HepG2 (cell line): Measurements from ENCODE around the gene SDR39U1. TPM values are rescaled to one million over a fixed set of nuclear protein-coding genes. Genes with fewer than 3 reads are reported as not detected.

ENCODE experiments used
- CREB1 ChIP-seq, 2 experiments: fragments of 450-650 bp in 1 of 2; IDR thresholded peaks; 2 replicates each; pipeline ENCODE4 v1.6.1; 2016 to 2017; ENCODE audit warnings: control low read depth in 1 of 2, mild to moderate bottlenecking in 1 of 2, missing compliant biosample characterization in 1 of 2, missing genetic modification characterization in 1 of 2
- EEA1 ChIP-seq: sonication (generic); formaldehyde crosslinking; IDR thresholded peaks from 2 replicates; pipeline ENCODE4 v1.5.1; 2020; ENCODE audit warnings: mild to moderate bottlenecking, missing genetic modification reagents, borderline replicate concordance
- EP300 ChIP-seq, 3 experiments: sonication (generic) in 1 of 3; formaldehyde crosslinking in 1 of 3; IDR thresholded peaks; 2 replicates each; pipeline versions ENCODE4 v1.5.1 to v1.6.1; 2011 to 2020; ENCODE audit warnings: low read depth in 2 of 3, low read length in 2 of 3, borderline replicate concordance in 1 of 3, improper control_type of control experiment in 1 of 3, mild to moderate bottlenecking in 1 of 3, missing genetic modification reagents in 1 of 3, moderate library complexity in 1 of 3
- ETV5 ChIP-seq: IDR thresholded peaks from 2 replicates; pipeline ENCODE4 v1.6.1; 2018; ENCODE audit warnings: missing biosample characterization, missing genetic modification reagents, inconsistent platforms, borderline replicate concordance
- FOXM1 ChIP-seq: sonication (generic); formaldehyde crosslinking; IDR thresholded peaks from 2 replicates; pipeline ENCODE4 v1.5.0; 2020; ENCODE audit warnings: missing genetic modification reagents
- GATAD1 ChIP-seq: IDR thresholded peaks from 2 replicates; pipeline ENCODE4 v1.6.1; 2016; ENCODE audit warnings: missing genetic modification reagents, missing compliant biosample characterization
- KDM4B ChIP-seq: sonication (generic); formaldehyde crosslinking; IDR thresholded peaks from 2 replicates; pipeline ENCODE4 v1.4.0; 2020; ENCODE audit warnings: missing genetic modification reagents
- KLF11 ChIP-seq: IDR thresholded peaks from 2 replicates; pipeline ENCODE4 v1.6.1; 2016; ENCODE audit warnings: missing compliant biosample characterization
- KLF16 ChIP-seq, 2 experiments: sonication (generic) in 1 of 2; formaldehyde crosslinking in 1 of 2; IDR thresholded peaks; 2 replicates each; pipeline versions ENCODE4 v1.6.1 to v1.8.0; 2016 to 2023; ENCODE audit warnings: missing genetic modification reagents in 2 of 2, missing compliant biosample characterization in 1 of 2
- KLF9 ChIP-seq: IDR thresholded peaks from 2 replicates; pipeline ENCODE4 v1.6.1; 2016; ENCODE audit warnings: low read depth
- MEIS2 ChIP-seq: sonication (generic); formaldehyde crosslinking; IDR thresholded peaks from 2 replicates; pipeline ENCODE4 v1.9.0; 2021; ENCODE audit warnings: mild to moderate bottlenecking, missing genetic modification reagents
- NCOR1 ChIP-seq: fragments of 200-600 bp; sonication (generic); IDR thresholded peaks from 2 replicates; pipeline ENCODE4 v1.7.0; 2017; ENCODE audit warnings: antibody characterized with exemption, low read length, borderline replicate concordance
- NRL ChIP-seq: sonication (generic); formaldehyde crosslinking; IDR thresholded peaks from 2 replicates; pipeline ENCODE4 v1.5.0; 2020; ENCODE audit warnings: missing genetic modification reagents, mild to moderate bottlenecking, moderate library complexity, borderline replicate concordance
- PAWR ChIP-seq: sonication (generic); formaldehyde crosslinking; IDR thresholded peaks from 2 replicates; pipeline ENCODE4 v1.4.0; 2020; ENCODE audit warnings: missing genetic modification reagents, mild to moderate bottlenecking, borderline replicate concordance
- PRPF4 ChIP-seq: fragments of 200-400 bp; formaldehyde crosslinking; IDR thresholded peaks from 2 replicates; pipeline ENCODE4 v1.6.1; 2016; ENCODE audit warnings: low read length, low read depth; ENCODE audit not compliant: poor library complexity, severe bottlenecking
- SMARCE1 ChIP-seq: fragments of 450-650 bp; IDR thresholded peaks from 2 replicates; pipeline ENCODE4 v1.6.1; 2017; ENCODE audit warnings: borderline replicate concordance
- SRY ChIP-seq: sonication (generic); formaldehyde crosslinking; IDR thresholded peaks from 2 replicates; pipeline ENCODE4 v1.8.0; 2022; ENCODE audit warnings: mild to moderate bottlenecking, missing genetic modification reagents
- SSRP1 ChIP-seq: IDR thresholded peaks from 2 replicates; pipeline ENCODE4 v1.6.1; 2016; ENCODE audit warnings: control low read depth
- TCF7 ChIP-seq: sonication (generic); IDR thresholded peaks from 2 replicates; pipeline ENCODE4 v1.6.1; 2016; ENCODE audit warnings: antibody characterized with exemption, low read depth
- ZEB1 ChIP-seq: IDR thresholded peaks from 2 replicates; pipeline ENCODE4 v1.6.1; 2012; ENCODE audit warnings: mild to moderate bottlenecking, low read depth, inconsistent platforms; ENCODE audit not compliant: insufficient replicate concordance
- ZNF207 ChIP-seq: fragments of 450-650 bp; IDR thresholded peaks from 2 replicates; pipeline ENCODE4 v1.6.1; 2016; ENCODE audit warnings: antibody characterized with exemption, borderline replicate concordance
- ZNF333 ChIP-seq: sonication (generic); formaldehyde crosslinking; IDR thresholded peaks from 2 replicates; pipeline ENCODE4 v1.4.0; 2020; ENCODE audit warnings: mild to moderate bottlenecking, missing genetic modification reagents, borderline replicate concordance
- ZNF644 ChIP-seq: IDR thresholded peaks from 2 replicates; pipeline ENCODE4 v1.6.1; 2016; ENCODE audit warnings: low read depth
- polyA plus RNA-seq, 8 experiments: library from polyadenylated mRNA; depleted of rRNA in 3 of 8; stranded (reverse) in 7 of 8; unstranded in 1 of 8; fragments of >200 nt; fragmentation: Illumina TruSeq in 4 of 8; extraction: Trizol in 4 of 8; gene quantifications; 2 replicates each; pipeline versions ENCODE4 v1.2.1 to v1.2.3, GENCODE V29; 2011 to 2016; ENCODE audit warnings: low read depth in 4 of 8, missing spikeins in 1 of 8, mixed read lengths in 1 of 8; ENCODE audit not compliant: insufficient read depth in 1 of 8
- total RNA-seq, 5 experiments: library from RNA; depleted of rRNA; stranded (reverse); fragments of >200 nt; fragmentation: Illumina TruSeq; extraction: Trizol; gene quantifications; 2 replicates each; pipeline ENCODE4 v1.2.3, GENCODE V29; 2016; ENCODE audit warnings: low read depth in 1 of 5
- TF ChIP-seq, protein P1 (sequence below): sonication (generic); formaldehyde crosslinking; IDR thresholded peaks from 2 replicates; pipeline ENCODE4 v1.4.0; 2020; ENCODE audit warnings: missing genetic modification reagents, borderline replicate concordance
- TF ChIP-seq, protein P2 (sequence below): sonication (generic); formaldehyde crosslinking; IDR thresholded peaks from 2 replicates; pipeline ENCODE4 v1.4.0; 2020; ENCODE audit warnings: missing genetic modification reagents, borderline replicate concordance
- TF ChIP-seq, protein P3 (sequence below): sonication (generic); formaldehyde crosslinking; IDR thresholded peaks from 2 replicates; pipeline ENCODE4 v1.4.0; 2020; ENCODE audit warnings: mild to moderate bottlenecking, missing genetic modification reagents

Gene SDR39U1
- total and polyA plus RNA-seq, 2 of the 13 experiments (the other 11 are each of a cell fraction or from before 2014, with no cell fraction given), result 34.4 to 129 TPM

DNA sequence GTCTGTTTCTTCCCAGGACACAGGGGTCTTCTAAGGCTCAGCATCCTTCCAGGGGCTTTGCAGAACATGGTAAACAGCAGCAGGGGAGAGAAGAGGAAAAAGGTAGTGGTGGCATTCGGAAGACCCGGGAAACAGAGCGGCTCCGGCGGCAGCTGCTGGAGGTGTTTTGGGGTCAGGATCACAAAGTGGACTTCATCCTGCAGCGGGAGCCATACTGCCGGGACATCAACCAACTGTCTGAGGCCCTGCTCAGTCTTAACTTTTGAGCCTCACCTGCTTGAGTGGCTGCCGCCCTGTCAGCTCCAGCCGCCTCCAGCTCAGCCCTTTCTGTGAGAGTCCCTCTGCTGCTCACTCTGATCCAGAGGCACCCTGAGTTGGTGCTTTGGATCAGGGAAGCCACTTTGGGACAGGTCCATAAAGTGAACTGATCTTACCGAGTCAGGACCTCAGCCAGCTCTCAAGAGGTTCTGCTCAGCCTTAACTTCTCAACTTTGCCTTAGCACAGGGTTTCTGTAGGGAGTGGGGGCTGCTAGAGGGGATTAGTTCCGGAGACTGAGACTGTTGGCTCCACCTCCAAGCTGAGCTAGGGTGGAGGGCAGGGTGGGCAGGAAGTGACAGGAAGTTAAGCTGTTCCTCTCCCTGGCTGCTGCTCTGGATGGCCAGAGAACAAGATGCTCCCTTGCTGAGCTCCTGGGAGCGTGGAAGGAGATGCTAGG, 5.4 kb downstream of the SDR39U1 start (continued):
- TF ChIP-seq, protein P1, sequence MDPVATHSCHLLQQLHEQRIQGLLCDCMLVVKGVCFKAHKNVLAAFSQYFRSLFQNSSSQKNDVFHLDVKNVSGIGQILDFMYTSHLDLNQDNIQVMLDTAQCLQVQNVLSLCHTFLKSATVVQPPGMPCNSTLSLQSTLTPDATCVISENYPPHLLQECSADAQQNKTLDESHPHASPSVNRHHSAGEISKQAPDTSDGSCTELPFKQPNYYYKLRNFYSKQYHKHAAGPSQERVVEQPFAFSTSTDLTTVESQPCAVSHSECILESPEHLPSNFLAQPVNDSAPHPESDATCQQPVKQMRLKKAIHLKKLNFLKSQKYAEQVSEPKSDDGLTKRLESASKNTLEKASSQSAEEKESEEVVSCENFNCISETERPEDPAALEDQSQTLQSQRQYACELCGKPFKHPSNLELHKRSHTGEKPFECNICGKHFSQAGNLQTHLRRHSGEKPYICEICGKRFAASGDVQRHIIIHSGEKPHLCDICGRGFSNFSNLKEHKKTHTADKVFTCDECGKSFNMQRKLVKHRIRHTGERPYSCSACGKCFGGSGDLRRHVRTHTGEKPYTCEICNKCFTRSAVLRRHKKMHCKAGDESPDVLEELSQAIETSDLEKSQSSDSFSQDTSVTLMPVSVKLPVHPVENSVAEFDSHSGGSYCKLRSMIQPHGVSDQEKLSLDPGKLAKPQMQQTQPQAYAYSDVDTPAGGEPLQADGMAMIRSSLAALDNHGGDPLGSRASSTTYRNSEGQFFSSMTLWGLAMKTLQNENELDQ (CRISPR knock-in tag), result no peak
- TF ChIP-seq SRY, result no peak
- TF ChIP-seq PRPF4, result no peak
- no peak for TF ChIP-seq KLF11 (CRISPR knock-in tag)
- TF ChIP-seq ZNF333, result peak; percentile 54; the same call in 1 of the 2 replicates
- no peak for TF ChIP-seq KLF16 (CRISPR knock-in tag; IDR thresholded peaks at IDR 0.05)
- peak; percentile 85; the same call in 1 of the 2 replicates for TF ChIP-seq NRL
- TF ChIP-seq GATAD1 (CRISPR knock-in tag), result no peak
- no peak for TF ChIP-seq PAWR (CRISPR knock-in tag)
- no peak for TF ChIP-seq SMARCE1
- no peak for TF ChIP-seq TCF7
- no peak for TF ChIP-seq CREB1 (IDR thresholded peaks at IDR 0.05)
- no peak for TF ChIP-seq CREB1 (CRISPR knock-in tag; IDR thresholded peaks at IDR 0.05)
- no peak for TF ChIP-seq KDM4B (CRISPR knock-in tag)
- no peak for TF ChIP-seq EEA1 (CRISPR knock-in tag)
- no peak for TF ChIP-seq ETV5 (CRISPR knock-in tag)
- TF ChIP-seq, protein P2, sequence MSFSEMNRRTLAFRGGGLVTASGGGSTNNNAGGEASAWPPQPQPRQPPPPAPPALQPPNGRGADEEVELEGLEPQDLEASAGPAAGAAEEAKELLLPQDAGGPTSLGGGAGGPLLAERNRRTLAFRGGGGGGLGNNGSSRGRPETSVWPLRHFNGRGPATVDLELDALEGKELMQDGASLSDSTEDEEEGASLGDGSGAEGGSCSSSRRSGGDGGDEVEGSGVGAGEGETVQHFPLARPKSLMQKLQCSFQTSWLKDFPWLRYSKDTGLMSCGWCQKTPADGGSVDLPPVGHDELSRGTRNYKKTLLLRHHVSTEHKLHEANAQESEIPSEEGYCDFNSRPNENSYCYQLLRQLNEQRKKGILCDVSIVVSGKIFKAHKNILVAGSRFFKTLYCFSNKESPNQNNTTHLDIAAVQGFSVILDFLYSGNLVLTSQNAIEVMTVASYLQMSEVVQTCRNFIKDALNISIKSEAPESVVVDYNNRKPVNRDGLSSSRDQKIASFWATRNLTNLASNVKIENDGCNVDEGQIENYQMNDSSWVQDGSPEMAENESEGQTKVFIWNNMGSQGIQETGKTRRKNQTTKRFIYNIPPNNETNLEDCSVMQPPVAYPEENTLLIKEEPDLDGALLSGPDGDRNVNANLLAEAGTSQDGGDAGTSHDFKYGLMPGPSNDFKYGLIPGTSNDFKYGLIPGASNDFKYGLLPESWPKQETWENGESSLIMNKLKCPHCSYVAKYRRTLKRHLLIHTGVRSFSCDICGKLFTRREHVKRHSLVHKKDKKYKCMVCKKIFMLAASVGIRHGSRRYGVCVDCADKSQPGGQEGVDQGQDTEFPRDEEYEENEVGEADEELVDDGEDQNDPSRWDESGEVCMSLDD (CRISPR knock-in tag), result no peak
- TF ChIP-seq ZEB1, result no peak
- 0 out of 2 replicates have a peak, but pooled peaks have one; percentile 50 for TF ChIP-seq FOXM1 (CRISPR knock-in tag)
- TF ChIP-seq ZNF644, result no peak
- no peak for TF ChIP-seq EP300 (IDR thresholded peaks at IDR 0.05; ENCODE audit: low read depth in 2 of 2, low read length in 2 of 2)
- 0 out of 2 replicates have a peak, but pooled peaks have one; percentile 17 for TF ChIP-seq EP300 (CRISPR knock-in tag; IDR thresholded peaks at IDR 0.05; ENCODE audit: borderline replicate concordance)
- no peak for TF ChIP-seq ZNF207
- TF ChIP-seq, protein P3, sequence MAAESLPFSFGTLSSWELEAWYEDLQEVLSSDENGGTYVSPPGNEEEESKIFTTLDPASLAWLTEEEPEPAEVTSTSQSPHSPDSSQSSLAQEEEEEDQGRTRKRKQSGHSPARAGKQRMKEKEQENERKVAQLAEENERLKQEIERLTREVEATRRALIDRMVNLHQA (CRISPR knock-in tag), result no peak
- TF ChIP-seq KLF9 (CRISPR knock-in tag), result no peak
- no peak for TF ChIP-seq MEIS2 (CRISPR knock-in tag)
- no peak for TF ChIP-seq SSRP1 (CRISPR knock-in tag)
- no peak for TF ChIP-seq NCOR1
